GM12874 (cell line): ENCODE results near the gene RAB3B.

Experiments used
- TF ChIP-seq, protein P1 (sequence below): IDR thresholded peaks from 2 replicates; pipeline ENCODE4 v1.5.1; 2011; ENCODE audit warnings: low read depth, mild to moderate bottlenecking, control low read depth, low read length, moderate library complexity; ENCODE audit not compliant: insufficient read depth

RAB3B gene

DNA sequence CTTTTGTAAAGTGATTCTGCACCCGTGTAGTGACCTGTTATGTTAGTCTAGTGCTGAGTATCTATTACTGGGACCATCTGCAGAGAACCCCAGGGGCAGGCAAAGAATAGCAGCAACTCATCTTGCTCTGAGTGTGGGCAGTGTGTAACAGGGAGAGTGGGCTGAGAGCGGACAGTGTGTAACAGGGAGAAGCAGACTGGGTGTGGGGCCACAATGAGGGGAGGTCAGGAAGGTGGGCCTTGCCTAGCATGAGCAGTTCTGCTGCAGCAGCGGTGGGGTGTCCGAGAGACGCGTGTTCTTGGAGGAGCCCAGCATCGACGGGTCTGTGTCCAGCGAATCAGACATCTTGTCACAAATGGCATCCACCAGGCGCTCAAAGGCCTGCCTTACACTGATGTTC, 70.8 kb downstream of the RAB3B start:
- TF ChIP-seq, protein P1, sequence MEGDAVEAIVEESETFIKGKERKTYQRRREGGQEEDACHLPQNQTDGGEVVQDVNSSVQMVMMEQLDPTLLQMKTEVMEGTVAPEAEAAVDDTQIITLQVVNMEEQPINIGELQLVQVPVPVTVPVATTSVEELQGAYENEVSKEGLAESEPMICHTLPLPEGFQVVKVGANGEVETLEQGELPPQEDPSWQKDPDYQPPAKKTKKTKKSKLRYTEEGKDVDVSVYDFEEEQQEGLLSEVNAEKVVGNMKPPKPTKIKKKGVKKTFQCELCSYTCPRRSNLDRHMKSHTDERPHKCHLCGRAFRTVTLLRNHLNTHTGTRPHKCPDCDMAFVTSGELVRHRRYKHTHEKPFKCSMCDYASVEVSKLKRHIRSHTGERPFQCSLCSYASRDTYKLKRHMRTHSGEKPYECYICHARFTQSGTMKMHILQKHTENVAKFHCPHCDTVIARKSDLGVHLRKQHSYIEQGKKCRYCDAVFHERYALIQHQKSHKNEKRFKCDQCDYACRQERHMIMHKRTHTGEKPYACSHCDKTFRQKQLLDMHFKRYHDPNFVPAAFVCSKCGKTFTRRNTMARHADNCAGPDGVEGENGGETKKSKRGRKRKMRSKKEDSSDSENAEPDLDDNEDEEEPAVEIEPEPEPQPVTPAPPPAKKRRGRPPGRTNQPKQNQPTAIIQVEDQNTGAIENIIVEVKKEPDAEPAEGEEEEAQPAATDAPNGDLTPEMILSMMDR = no peak

DNA sequence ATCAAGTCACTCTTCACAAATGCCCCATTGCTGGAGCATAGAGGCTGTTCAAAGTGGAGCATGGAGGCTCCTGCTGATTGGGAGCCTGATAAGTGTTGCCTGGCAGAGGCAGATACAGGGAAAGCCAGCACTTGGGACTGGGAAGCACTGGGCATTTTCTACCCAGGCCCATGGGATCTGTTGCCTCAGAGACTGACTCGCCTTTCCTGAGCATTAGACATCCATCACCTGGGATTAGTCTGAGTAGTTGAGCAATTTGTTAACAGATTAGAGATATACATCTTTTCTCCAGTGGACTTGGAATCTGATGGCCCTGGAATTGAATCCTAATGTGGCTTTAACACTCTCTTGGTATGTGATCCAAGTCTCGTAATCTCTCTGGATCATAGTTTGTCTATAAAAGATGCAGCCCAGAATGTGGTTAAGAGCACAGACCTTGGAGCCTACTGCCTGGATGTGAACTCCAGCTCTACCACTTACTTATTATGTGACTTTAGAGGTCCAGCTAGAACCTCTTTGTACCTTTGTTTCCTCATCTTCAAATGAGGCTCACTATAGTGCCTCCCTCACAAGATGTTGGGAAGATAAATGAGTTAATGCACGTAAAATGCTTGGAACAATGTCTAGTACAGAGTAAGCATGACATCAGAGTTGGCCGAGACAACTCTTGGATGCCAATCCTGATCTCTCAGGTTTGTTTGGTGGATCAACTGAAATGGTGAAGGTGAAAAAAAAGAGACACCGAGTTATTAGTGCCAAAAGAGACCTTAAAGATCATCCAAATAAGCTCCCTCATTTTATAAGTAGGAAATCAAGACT, 73.7 kb downstream of the RAB3B start:
- TF ChIP-seq, protein P1 = no peak

DNA sequence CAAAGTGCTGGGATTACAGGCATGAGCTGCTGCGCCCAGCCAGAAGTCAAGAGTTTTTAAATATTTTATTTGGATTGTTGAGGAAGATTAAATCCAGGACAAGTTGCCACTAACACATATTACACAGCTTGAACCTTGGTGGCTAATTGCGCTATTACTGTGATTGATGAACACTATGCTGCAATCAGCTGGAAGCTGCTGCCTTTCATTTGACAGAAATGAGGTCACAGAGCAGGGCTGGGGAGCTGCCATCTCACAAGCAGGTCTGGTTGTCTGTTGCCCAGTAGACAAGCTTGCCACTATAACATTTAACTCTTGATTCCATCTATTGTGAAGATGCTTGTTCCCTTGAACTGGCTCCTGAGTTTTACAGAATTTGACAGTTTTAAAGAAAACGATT, 74.5 kb downstream of the RAB3B start:
- TF ChIP-seq, protein P1 = no peak

DNA sequence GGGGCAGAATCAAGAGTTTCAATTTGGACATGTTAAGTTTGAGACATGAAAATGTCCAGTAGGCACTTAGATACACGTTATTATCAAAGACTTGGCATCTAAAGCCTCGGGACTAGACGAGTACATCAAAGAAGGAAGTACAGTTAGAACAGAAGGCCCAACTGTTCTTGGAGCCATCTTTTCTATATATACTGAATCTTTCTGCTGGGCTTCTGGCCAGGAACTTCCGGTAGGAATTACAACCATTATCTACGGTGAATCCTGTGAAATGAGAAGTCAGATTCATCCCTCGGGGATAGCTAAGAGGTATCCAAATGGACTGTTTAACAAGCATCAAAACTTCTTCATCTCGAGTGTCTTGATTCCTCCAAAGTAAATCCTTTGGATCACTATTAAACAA, 77.6 kb downstream of the RAB3B start:
- TF ChIP-seq, protein P1 = no peak

DNA sequence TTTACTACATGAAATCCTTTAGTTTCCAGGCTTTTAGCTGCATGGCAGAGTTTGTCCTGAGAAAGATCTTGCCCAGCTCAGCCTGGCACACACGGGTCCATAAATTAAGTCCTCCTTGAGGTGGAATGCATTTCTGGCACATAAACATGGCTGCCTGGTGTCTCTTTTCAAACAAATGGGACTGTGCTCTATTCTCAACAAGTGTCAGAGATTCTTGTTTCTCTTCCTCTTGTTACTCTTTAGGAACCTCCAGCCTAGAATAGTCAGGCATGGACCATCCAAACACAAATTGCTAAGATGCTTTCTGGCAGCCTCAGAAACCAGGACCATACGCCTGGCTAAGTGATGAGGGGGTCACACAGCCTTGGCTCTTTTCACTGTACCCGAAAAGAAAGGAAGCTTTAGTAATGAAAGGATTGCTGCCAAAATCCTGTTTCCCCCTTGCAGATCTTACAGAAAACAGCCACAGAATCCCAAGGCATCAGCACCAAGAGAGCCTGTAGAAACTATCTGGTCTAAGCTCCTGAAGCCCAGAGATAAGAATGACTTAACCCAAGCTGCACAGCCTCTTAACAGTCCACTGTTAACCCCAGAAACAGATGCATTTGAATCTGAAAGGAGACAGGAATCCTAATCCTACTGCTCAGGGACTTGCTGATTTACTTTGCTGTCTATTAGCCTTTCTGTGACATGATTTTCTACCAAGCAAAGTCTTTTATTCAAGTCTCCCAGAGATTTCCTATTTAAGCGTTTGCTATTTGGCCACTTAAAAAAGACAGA, 80.1 kb downstream of the RAB3B start:
- TF ChIP-seq, protein P1 = no peak

DNA sequence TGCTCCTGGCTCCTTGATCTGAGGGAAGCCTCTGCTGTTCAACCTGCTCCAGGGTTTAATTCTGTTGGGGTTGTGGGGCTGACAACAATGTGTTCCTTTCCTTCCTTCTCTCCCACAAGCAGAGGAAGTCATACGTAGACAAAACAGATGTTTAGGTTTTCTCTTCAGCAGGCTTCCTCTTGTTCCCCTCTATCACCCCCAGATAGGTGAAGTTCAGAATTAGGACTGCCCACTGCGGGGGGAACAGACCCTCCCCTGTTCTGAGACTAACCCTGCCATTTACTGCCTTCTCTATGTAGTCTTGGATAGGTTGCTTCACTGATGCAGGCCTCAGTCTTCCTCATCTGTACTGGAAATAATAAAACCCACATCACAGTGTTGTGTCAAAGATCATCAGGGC, 82.0 kb downstream of the RAB3B start:
- TF ChIP-seq, protein P1 = no peak

DNA sequence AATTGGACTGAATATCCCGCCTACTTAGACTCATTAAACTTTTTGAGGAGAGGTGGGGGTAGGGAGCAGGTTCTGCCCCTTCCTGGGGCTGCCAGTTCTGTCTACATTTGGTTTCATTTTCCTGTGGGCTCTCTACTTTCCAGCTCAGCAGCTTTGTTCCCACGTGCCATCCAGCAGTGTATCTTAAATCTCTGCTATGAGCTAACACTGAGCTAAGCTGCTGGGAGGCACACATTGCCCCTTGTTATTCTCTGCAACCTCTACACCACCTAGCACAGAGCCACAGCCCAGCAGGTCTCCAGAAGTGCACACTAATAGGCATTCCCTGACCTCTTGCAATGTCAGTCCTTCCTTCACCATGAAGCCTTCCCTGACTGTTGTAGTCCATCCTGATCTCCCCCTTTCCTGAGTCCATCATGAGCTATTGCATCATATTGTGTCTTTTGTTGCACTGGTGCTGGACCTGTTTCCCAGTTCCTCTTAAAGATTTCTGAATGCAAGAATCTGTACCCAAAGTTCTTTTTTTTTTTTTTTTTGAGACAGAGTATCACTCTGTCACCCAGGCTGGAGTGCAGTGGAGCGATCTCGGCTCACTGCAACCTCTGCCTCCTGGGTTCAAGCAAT, 83.3 kb downstream of the RAB3B start:
- TF ChIP-seq, protein P1 = no peak
